Thyroid gland (tissue), 4 donors: ENCODE measurements around the gene PELI2. TPM values are rescaled to one million over a fixed set of nuclear protein-coding genes. Genes with fewer than 3 reads are reported as not detected.

Source experiments
- DNase-seq, 2 donors: peaks; one replicate each; pipeline ENCODE4 v3.0.0-alpha.2; 2019
- H3K27ac ChIP-seq, 3 donors: fragments of 200-600 bp; sonication (generic); 1 replicate in 2 of 3; 2 replicates in 1 of 3; pipeline ENCODE4 v1.5.1; 2016 to 2019; ENCODE audit warnings: mild to moderate bottlenecking in 1 of 3, moderate library complexity in 1 of 3
- H3K27me3 ChIP-seq: fragments of 200-600 bp; sonication (generic); one replicate; pipeline ENCODE4 v1.5.1; 2019
- H3K36me3 ChIP-seq, 2 donors: fragments of 200-600 bp; sonication (generic); one replicate each; pipeline ENCODE4 v1.5.1; 2016 to 2019
- H3K4me1 ChIP-seq, 2 donors: fragments of 200-600 bp; sonication (generic); one replicate each; pipeline ENCODE4 v1.5.1; 2017 to 2019
- H3K4me3 ChIP-seq, 3 donors: fragments of 200-600 bp; sonication (generic); replicated peaks in 1 of 3; 1 replicate in 2 of 3; 2 replicates in 1 of 3; pipeline ENCODE4 v1.5.1; 2016; ENCODE audit warnings: mild to moderate bottlenecking in 1 of 3
- H3K9me3 ChIP-seq: fragments of 200-600 bp; sonication (generic); one replicate; pipeline ENCODE4 v1.5.1; 2017
- CTCF ChIP-seq, 6 experiments: fragments of 200-600 bp in 3 of 6; fragments of 450-650 bp in 3 of 6; sonication (generic) in 3 of 6; IDR thresholded peaks; one replicate each; pipeline ENCODE4 v1.5.1; 2016 to 2019; ENCODE audit warnings: antibody characterized with exemption in 6 of 6, mild to moderate bottlenecking in 2 of 6, inconsistent platforms in 1 of 6, moderate library complexity in 1 of 6
- POLR2A ChIP-seq, 2 donors: fragments of 450-650 bp; IDR thresholded peaks; one replicate each; pipeline ENCODE4 v1.6.1; 2017; ENCODE audit warnings: antibody characterized with exemption in 2 of 2, mild to moderate bottlenecking in 2 of 2, moderate library complexity in 1 of 2
- WGBS, 2 donors: methylation state at CpG; one replicate each; pipeline ENCODE4 v1.1.5; 2017; 5-methylcytosine and 5-hydroxymethylcytosine counted together
- intact Hi-C: fragments of 100-400 bp; cut with DNase I; formaldehyde crosslinking; loops from one replicate; pipeline ENCODE4 v1.15.1; 2023
- total RNA-seq, 4 donors: library from RNA; depleted of rRNA; stranded (reverse); fragments of >200 nt; gene quantifications; one replicate each; pipeline ENCODE4 v1.2.3, GENCODE V29; 2016

The PELI2 gene
- total RNA-seq, 4 donors from 2014 or later: 10.8 to 17.6 (median 13.6) TPM

GRCh38 chr14:56170028-56170427 is 51.8 kb downstream of the PELI2 start:
- H3K27ac ChIP-seq: no peak overlapping the region
- DNase-seq: no peak
- intact Hi-C loops: no loop called here
- peaks cover 6 to 12% of the 10 kb centered on the region in 2 donors for H3K4me1 ChIP-seq
- WGBS, 2 donors: 94 to 96% methylated on average over 6 of the region's 6 CpGs
- H3K36me3 ChIP-seq: no peaks in the 10 kb centered on the region
- no peaks in the 10 kb centered on the region for H3K27me3 ChIP-seq
- no peak overlapping the region for H3K4me3 ChIP-seq
- TF ChIP-seq CTCF (IDR thresholded peaks at IDR 0.05) (no peak), POLR2A (IDR thresholded peaks at IDR 0.05) (no peak)
- no peaks in the 10 kb centered on the region for H3K9me3 ChIP-seq

GRCh38 chr14:56170877-56171422 is 52.7 kb downstream of the PELI2 start:
- TF ChIP-seq CTCF (IDR thresholded peaks at IDR 0.05): no peak
- TF ChIP-seq POLR2A (IDR thresholded peaks at IDR 0.05): no peak
- H3K27me3 ChIP-seq: no peaks in the 10 kb centered on the region
- no peak overlapping the region for H3K4me3 ChIP-seq
- no peak overlapping the region for H3K27ac ChIP-seq
- WGBS, 2 donors: 69 to 82% methylated on average over 7 of the region's 7 CpGs
- H3K4me1 ChIP-seq: peaks cover 6 to 12% of the 10 kb centered on the region in 2 donors
- no peaks in the 10 kb centered on the region for H3K9me3 ChIP-seq
- peak in 1 of 2 donors; percentile 14 for DNase-seq
- H3K36me3 ChIP-seq: no peaks in the 10 kb centered on the region
- intact Hi-C loops: no loop called here

GRCh38 chr14:56172074-56172473 is 53.9 kb downstream of the PELI2 start:
- intact Hi-C loops: no loop called here
- 91 to 100% methylated on average over 3 of the region's 3 CpGs for WGBS, 2 donors
- no peaks in the 10 kb centered on the region for H3K36me3 ChIP-seq
- H3K27ac ChIP-seq: no peak overlapping the region
- peaks cover 6 to 12% of the 10 kb centered on the region in 2 donors for H3K4me1 ChIP-seq
- H3K9me3 ChIP-seq: no peaks in the 10 kb centered on the region
- no peaks in the 10 kb centered on the region for H3K27me3 ChIP-seq
- DNase-seq: no peak
- no peak overlapping the region for H3K4me3 ChIP-seq
- no peak for TF ChIP-seq POLR2A (IDR thresholded peaks at IDR 0.05)
- TF ChIP-seq CTCF (IDR thresholded peaks at IDR 0.05): no peak

GRCh38 chr14:56172571-56172971 is 54.4 kb downstream of the PELI2 start:
- H3K9me3 ChIP-seq: no peaks in the 10 kb centered on the region
- intact Hi-C loops: no loop called here
- no peak for DNase-seq
- H3K27ac ChIP-seq: no peak overlapping the region
- WGBS, 2 donors: 40 to 45% methylated on average over 3 of the region's 3 CpGs
- no peak overlapping the region for H3K4me3 ChIP-seq
- no peaks in the 10 kb centered on the region for H3K36me3 ChIP-seq
- H3K4me1 ChIP-seq: peaks cover 6 to 12% of the 10 kb centered on the region in 2 donors
- no peak for TF ChIP-seq POLR2A (IDR thresholded peaks at IDR 0.05)
- TF ChIP-seq CTCF (IDR thresholded peaks at IDR 0.05): no peak
- H3K27me3 ChIP-seq: no peaks in the 10 kb centered on the region

GRCh38 chr14:56173365-56173922 is 55.2 kb downstream of the PELI2 start:
- Histone ChIP-seq H3K27me3 (no peaks in the 10 kb centered on the region), H3K9me3 (no peaks in the 10 kb centered on the region), H3K27ac (no peak overlapping the region), H3K36me3 (no peaks in the 10 kb centered on the region), H3K4me3 (no peak overlapping the region), H3K4me1 (peaks cover 6 to 12% of the 10 kb centered on the region in 2 donors)
- DNase-seq: no peak
- intact Hi-C loops: no loop called here
- WGBS, 2 donors: 96% methylated on average over 6 of the region's 6 CpGs
- TF ChIP-seq POLR2A (IDR thresholded peaks at IDR 0.05): no peak
